Tibial artery (tissue), 4 donors: ENCODE results near the gene ADGRL4.
"Not testable (repeated sequence)": the region's sequence is repeated elsewhere in the genome, so short reads cannot be mapped to it uniquely, and the experiment has no call there.

Experiments used
- DNase-seq, 2 donors: peaks; one replicate each; pipeline ENCODE4 v3.0.0-alpha.2; 2019
- H3K27ac ChIP-seq, 2 donors: fragments of 200-600 bp; sonication (generic) in 1 of 2; 1 replicate in 1 of 2; 2 replicates in 1 of 2; pipeline ENCODE4 v1.5.1; 2018 to 2019; ENCODE audit warnings: mild to moderate bottlenecking in 1 of 2
- H3K27me3 ChIP-seq, 2 donors: fragments of 200-600 bp; sonication (generic) in 1 of 2; one replicate each; pipeline versions ENCODE4 v1.5.1 to v1.6.0; 2016 to 2019
- H3K36me3 ChIP-seq, 3 donors: fragments of 200-600 bp; sonication (generic) in 2 of 3; one replicate each; pipeline ENCODE4 v1.5.1; 2016 to 2019; ENCODE audit warnings: mild to moderate bottlenecking in 2 of 3
- H3K4me1 ChIP-seq, 4 donors: fragments of 200-600 bp; sonication (generic) in 2 of 4; 1 replicate in 3 of 4; 2 replicates in 1 of 4; pipeline ENCODE4 v1.5.1; 2016 to 2019
- H3K4me3 ChIP-seq, 2 donors: fragments of 200-600 bp; sonication (generic) in 1 of 2; 1 replicate in 1 of 2; 2 replicates in 1 of 2; pipeline ENCODE4 v1.5.1; 2018 to 2019; ENCODE audit warnings: mild to moderate bottlenecking in 2 of 2
- H3K9me3 ChIP-seq, 3 donors: fragments of 200-600 bp; sonication (generic) in 1 of 3; one replicate each; pipeline ENCODE4 v1.5.1; 2016 to 2019
- intact Hi-C: fragments of 100-400 bp; cut with DNase I; formaldehyde crosslinking; loops from one replicate; pipeline ENCODE4 v1.15.0; 2023; ENCODE audit warnings: low total_unique reads
- TF ChIP-seq, protein P1 (sequence below), 2 experiments: fragments of 200-600 bp in 1 of 2; fragments of 450-650 bp in 1 of 2; IDR thresholded peaks; one replicate each; pipeline ENCODE4 v1.5.1; 2017 to 2019; ENCODE audit warnings: antibody characterized with exemption in 2 of 2, mild to moderate bottlenecking in 1 of 2, moderate library complexity in 1 of 2

The ADGRL4 gene

DNA sequence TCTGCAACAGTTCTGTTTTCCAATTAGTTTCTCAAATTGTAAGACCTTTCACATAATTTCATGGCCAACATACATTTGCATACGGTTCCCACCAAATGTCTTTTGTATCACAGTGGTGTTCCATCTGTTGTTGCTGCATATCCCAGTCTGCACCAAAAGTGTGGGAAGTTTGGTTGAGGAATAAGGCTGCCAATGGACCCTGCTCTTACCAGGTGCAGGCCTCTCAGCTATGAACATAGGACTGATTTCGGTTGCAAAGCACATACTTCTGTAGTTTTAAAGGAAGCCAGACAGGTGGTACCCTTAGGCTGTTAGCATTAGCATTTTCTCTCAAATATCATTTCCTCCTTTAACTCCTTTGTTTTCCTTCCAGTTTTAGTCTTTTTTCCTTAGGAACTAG, 33.8 kb downstream of the ADGRL4 start:
- no peak for DNase-seq
- TF ChIP-seq, protein P1, sequence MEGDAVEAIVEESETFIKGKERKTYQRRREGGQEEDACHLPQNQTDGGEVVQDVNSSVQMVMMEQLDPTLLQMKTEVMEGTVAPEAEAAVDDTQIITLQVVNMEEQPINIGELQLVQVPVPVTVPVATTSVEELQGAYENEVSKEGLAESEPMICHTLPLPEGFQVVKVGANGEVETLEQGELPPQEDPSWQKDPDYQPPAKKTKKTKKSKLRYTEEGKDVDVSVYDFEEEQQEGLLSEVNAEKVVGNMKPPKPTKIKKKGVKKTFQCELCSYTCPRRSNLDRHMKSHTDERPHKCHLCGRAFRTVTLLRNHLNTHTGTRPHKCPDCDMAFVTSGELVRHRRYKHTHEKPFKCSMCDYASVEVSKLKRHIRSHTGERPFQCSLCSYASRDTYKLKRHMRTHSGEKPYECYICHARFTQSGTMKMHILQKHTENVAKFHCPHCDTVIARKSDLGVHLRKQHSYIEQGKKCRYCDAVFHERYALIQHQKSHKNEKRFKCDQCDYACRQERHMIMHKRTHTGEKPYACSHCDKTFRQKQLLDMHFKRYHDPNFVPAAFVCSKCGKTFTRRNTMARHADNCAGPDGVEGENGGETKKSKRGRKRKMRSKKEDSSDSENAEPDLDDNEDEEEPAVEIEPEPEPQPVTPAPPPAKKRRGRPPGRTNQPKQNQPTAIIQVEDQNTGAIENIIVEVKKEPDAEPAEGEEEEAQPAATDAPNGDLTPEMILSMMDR (IDR thresholded peaks at IDR 0.05): no peak
- Histone ChIP-seq H3K27ac (no peak overlapping the region), H3K4me3 (no peak overlapping the region), H3K4me1 (no peaks in the 10 kb centered on the region), H3K9me3 (no peaks in the 10 kb centered on the region), H3K27me3 (no peaks in the 10 kb centered on the region), H3K36me3 (no peaks in the 10 kb centered on the region)
- intact Hi-C loops: no loop called here

DNA sequence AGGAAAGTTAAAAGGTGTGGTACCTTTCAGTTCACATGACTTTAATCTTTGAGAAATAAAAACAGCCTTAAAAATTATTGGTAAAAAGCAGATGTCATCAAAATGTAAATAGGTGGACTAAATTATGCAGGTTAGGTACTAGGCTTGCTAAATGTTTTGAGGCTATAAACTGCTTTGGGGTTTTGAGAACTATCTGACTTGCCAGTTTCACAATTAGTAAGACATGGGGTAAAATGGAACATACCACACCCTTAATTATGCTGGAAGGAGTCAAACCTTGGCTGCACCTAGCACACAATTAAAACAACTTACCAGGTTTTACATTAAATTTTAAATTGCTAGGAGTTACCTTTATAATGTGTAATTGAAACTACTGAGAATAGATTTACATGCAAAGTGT, 39.4 kb downstream of the ADGRL4 start:
- H3K4me3 ChIP-seq, H3K4me1 ChIP-seq, H3K36me3 ChIP-seq, DNase-seq, intact Hi-C loops, H3K27ac ChIP-seq, H3K27me3 ChIP-seq: not testable (repeated sequence)
- peaks cover 0 to 11% (median 0%) of the 10 kb centered on the region in 3 donors for H3K9me3 ChIP-seq

DNA sequence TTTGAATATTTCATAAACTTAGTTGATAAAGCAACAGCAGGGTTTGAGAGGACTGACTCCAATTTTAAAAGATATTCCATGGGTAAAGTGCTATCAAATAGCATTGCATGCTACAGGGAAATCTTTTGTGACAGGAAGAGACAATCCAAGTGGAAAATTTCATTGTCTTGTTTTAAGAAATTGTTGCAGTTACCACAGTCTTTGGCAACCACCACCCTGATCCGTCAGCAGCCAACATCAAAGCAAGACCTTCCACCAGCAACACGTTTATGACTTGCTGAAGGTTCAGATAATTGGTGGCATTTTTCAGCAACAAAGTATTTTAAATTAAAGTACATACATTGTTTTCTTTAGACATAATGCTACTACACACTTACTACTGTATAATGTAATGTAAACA, 47.8 kb downstream of the ADGRL4 start:
- no peaks in the 10 kb centered on the region for H3K36me3 ChIP-seq
- H3K4me3 ChIP-seq: no peak overlapping the region
- no peaks in the 10 kb centered on the region for H3K9me3 ChIP-seq
- no peak overlapping the region for H3K27ac ChIP-seq
- H3K4me1 ChIP-seq: no peaks in the 10 kb centered on the region
- TF ChIP-seq, protein P1 (IDR thresholded peaks at IDR 0.05): no peak
- intact Hi-C loops: no loop called here
- no peaks in the 10 kb centered on the region for H3K27me3 ChIP-seq
- DNase-seq: no peak

DNA sequence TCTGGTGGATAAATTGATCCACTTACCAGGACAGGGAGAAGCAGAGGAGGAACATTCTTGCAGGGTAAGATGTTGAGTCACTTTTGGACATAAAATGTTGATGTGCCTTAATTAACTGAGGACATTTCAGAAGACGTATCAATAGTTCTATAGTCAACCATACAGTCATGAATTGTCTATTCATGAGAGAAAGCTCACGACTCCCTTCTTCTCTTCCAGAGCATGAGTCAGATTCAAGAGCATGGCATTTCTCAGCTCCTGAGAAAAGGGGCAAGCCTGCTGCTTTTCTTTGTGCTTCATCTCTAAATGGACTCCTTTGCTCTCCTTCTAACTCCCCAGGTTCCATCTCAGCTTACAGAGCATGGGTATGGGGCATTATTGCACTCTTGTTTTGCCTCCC, 55.7 kb downstream of the ADGRL4 start:
- no peaks in the 10 kb centered on the region for H3K4me1 ChIP-seq
- no peak for DNase-seq
- intact Hi-C loops: no loop called here
- no peaks in the 10 kb centered on the region for H3K27me3 ChIP-seq
- H3K9me3 ChIP-seq: no peaks in the 10 kb centered on the region
- no peaks in the 10 kb centered on the region for H3K36me3 ChIP-seq
- TF ChIP-seq, protein P1 (IDR thresholded peaks at IDR 0.05): no peak
- H3K4me3 ChIP-seq: no peak overlapping the region
- no peak overlapping the region for H3K27ac ChIP-seq

DNA sequence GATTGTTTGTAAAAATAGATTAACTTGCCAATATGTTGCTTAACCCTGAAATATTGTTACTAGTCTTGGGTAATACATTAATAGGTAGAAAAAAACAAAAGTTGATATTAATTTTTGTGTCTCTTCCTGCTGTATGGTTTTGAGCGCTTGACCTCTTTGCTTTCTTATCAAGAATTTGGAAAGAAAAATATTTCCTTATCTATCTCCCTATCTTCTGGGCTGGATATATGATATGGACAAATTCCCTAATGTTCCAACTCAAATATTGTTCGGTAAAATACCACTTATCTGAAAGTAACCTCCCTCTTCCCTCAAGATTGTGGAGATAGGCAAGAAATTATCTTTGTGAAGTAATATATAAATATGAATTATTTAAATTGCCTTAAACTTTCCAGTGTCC, 57.3 kb downstream of the ADGRL4 start:
- no peaks in the 10 kb centered on the region for H3K36me3 ChIP-seq
- no peaks in the 10 kb centered on the region for H3K27me3 ChIP-seq
- TF ChIP-seq, protein P1 (IDR thresholded peaks at IDR 0.05): no peak
- H3K4me3 ChIP-seq: no peak overlapping the region
- no peaks in the 10 kb centered on the region for H3K4me1 ChIP-seq
- H3K9me3 ChIP-seq: no peaks in the 10 kb centered on the region
- no peak overlapping the region for H3K27ac ChIP-seq
- intact Hi-C loops: no loop called here
- no peak for DNase-seq

DNA sequence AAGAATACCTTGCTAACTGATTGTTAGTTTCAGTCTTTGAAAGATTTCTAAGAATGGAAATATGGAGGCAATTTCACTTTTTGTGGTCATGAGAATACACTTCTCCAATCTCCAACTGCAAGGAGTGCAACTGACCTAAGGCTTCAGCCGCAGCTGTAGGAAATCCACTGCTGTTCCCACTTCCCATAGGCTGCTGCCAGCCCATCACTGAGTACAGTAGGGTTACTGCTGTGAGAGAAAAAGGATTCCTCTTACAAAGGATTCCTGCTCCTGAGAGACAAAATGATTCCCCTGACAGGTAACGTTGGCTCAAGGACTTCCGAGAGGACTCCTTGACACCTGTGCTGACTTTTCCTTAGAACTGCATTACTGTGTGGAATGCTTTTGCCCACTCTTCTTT, 87.4 kb downstream of the ADGRL4 start:
- Histone ChIP-seq H3K27me3 (no peaks in the 10 kb centered on the region), H3K9me3 (no peaks in the 10 kb centered on the region), H3K4me1 (no peaks in the 10 kb centered on the region), H3K4me3 (no peak overlapping the region), H3K36me3 (no peaks in the 10 kb centered on the region), H3K27ac (no peak overlapping the region)
- TF ChIP-seq, protein P1 (IDR thresholded peaks at IDR 0.05): no peak
- no peak for DNase-seq
- intact Hi-C loops: no loop called here
